Stimulated activated CD8-positive, alpha-beta memory T cell treated with anti-CD3 and anti-CD28 coated beads, Interleukin-7, amount 100 ng/mL, for 1 hour (primary cell): ENCODE results near the gene TANC1.

Experiments used
- DNase-seq, 2 donors: peaks; one replicate each; pipeline ENCODE4 v3.0.0-alpha.2; 2020; ENCODE audit warnings: low read depth in 2 of 2

The TANC1 gene

GRCh38 chr2:158968396-158969161, at the start of gene TANC1:
TSS of gene TANC1 (plus strand) at chr2:158968640. CDS start at chr2:159065911, 97,271 bp downstream.
- peak in 1 of 2 donors; percentile 6 for DNase-seq

GRCh38 chr2:158921599-158922408, 46.6 kb upstream of the TANC1 start:
- no peak for DNase-seq

DNA sequence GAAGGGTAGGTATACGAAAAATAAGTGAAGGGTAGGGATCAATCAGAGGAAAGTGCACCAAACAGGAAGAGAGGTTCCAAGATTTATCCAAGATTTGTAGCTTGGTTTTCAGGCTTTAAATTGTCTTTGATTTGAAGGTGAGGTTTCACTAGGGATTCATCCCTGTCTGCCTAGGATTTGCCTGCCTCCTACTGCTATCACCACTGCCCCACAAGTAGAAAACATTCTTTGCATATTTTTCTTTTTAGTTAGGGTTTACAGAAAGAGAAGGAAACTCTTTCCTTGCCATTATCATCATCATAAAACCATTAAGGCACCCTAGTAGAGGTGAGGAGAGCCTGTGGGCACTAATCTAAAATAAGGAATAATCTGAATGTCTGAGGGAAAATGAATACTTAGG, 45.8 kb upstream of the TANC1 start:
- no peak for DNase-seq

GRCh38 chr2:158923180-158923594, 45.3 kb upstream of the TANC1 start:
- DNase-seq, result no peak

DNA sequence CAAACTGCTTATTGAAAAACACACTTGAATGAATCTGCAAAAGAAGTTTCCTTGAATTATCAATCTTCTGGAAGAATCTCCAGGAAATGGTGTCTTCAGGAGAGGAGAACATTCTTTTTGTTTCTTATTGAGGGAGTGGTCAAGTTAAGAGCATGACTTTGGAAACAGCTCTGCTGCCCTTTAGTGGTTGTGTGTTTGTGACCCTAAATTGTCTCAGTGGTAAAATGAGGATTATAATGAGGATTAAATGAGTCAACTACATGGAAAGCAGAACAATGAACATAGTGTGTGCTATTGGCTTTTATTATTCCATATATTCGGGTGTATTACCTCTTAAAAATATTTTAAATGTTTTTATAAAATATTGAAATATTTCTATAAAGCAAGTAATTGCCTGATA, 44.8 kb upstream of the TANC1 start:
- DNase-seq, result no peak

GRCh38 chr2:158926478-158926948, 41.9 kb upstream of the TANC1 start:
- DNase-seq, result no peak

GRCh38 chr2:158928515-158928914, 39.9 kb upstream of the TANC1 start:
- no peak for DNase-seq

DNA sequence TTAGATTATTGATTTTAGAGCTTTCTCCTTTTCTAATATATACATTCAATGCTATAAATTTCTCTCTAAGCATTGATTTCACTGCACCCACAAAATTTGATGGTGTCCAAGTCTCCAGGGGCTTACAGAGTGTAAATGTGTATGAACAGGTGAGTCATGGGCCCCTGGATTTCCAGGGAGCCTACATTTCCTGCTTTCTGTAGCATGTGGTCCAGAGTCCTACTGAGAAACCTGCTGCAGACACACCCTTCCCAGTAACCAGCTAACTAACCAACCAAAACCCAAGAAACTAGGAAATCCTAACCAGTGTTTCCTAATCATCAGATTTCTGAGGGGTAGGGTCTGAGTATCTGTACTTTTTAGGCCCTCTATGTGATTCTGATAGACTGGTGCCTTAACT, 39.5 kb upstream of the TANC1 start:
- no peak for DNase-seq

DNA sequence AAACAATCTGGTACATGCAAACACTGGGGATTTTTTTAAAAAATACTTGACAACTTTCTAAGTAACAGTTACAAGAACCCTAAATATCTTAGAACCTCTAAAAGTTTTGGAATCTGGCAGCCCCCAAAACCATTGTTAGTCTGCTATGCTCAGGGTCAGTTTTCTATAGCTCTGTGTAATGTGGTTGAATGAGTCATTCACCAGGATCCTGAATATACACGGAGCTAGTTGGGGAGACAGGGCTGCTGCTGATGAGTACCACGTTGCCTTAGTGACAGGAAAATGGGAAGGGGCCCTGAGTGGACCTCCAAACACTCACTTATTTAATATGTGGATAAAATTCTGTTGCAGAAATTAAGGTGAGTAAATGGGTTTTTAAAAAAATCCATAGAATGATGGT, 36.9 kb upstream of the TANC1 start:
- DNase-seq, result no peak

GRCh38 chr2:158932131-158932645, 36.3 kb upstream of the TANC1 start:
- DNase-seq, result no peak

- no peak for DNase-seq
Observed at GRCh38 chr2:158934170-158934569, 34.3 kb upstream of the TANC1 start.

- no peak for DNase-seq
Observed at GRCh38 chr2:158935617-158936016, 32.8 kb upstream of the TANC1 start.

DNA sequence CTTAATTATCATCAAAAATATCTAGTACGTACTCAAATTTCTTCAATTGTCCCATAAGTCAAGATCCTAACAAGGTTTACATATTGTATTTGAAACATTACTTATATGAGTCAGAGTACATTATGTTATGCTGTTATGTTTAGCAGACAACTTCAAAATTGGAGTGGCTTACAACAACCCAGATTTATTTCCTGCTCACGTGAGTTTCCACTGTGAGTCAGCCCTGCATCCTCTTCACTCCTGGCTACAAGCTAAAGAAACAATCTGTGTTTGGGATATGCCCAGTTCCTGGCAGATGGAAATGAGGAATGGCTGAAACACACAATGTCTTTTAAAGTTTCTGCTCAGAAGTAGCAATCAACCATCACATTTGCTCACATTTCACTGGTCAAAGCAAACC, 31.5 kb upstream of the TANC1 start:
- DNase-seq, result no peak

- DNase-seq, result no peak
Observed at GRCh38 chr2:158940356-158940755, 28.1 kb upstream of the TANC1 start.

- DNase-seq, result no peak
Observed at GRCh38 chr2:158943973-158944372, 24.5 kb upstream of the TANC1 start.

GRCh38 chr2:158948964-158949699, 19.3 kb upstream of the TANC1 start:
- no peak for DNase-seq

DNA sequence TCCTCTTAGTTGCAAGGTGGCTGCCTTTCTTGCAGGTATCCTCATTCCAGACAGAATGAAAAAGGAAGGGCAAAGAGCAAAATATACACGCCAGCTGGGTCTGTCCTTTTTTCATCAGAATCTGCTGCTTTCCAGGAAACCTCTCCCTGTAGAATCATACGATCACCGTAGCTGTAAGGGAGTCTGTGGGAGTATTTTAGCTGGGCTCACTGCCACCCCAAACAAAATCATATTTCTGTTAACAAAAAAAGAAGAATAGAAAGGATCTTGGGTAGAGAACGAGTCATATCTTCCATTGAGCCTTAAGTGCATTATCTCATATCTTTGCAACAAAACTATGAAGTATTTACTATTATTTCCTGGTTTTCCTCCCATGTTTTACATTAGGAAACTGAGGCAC, 15.0 kb upstream of the TANC1 start:
- no peak for DNase-seq

DNA sequence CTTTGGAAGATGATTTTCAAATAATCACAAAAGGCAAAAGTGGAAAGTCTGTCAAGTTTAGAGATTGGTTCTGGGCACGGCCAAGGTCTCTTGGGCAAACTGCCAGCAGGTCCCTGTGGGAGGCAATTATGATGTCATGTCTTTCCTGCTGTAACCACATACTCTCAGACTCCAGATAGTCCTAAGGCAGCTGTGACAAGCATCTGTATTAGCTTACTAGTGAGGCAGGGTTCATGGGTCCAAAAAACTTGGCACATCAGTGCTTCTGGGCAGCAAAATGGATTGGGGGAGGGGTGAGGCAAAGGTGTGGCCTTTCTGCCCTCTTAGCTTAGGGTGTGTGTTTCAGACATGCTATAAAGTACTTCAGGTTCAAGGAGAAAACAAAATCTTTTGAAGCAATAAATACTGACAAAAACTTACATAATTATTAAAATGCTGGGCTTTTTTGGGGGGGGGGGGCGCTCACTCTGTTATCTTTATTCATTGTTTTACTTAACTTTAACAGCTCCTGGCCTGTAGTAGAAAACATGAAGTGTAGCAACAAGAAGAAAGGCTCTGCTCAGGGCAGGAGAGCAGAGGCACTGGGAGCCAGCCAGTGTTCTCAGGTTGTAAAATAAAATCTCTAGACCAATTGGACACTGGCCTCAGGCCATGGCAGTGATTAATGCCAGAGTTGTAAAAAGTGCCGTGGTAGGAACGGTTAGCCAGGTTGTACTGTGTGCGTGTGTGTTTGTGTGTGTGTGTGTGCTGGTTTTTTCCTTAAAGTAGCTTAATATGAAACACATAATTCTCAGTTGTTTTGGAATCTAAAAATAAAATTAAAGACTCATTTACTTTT, 14.3 kb upstream of the TANC1 start:
- DNase-seq, result no peak

DNA sequence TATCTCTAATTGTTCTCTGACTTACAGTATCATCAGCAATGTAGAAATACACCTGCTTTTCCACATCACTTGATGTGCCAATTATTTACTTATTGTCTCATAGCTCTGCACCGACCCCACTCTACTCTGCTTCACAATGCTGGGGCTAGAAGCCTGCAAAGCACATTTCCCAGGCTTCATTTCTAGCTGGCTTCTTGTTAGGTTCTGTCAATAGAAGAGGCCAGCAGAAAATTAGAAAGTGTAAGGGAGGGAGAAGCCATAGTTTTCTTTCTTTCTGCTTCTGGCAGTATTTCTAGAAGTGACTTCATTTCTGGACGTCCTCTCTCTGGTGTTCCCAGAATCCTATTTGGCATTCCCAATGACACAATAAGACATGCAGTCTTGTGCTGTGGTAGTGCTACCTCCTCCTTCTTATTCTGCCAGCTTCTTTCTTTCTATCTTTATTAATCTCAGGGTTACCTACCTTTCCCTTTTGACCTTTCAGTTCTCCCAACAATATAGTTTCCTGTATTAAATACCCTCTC, 12.5 kb upstream of the TANC1 start:
- DNase-seq, result no peak

DNA sequence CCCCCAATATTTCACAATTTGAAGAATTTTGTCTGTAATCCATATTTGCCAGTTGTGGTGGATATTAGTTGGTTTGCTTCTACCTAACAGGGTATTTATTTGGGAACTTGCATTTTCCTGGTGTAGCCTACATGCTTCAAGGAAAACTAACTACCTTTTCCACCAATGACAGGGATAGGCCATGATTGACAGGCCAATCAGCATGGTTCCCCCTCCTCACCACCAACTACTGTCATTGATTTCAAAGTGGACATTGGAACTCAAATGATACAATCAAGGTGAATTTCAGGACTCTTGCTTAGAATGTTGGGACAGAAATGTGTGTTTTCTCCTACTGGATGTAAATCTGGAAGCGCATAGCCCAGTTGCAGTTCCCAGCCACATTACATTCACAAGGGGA, 10.1 kb upstream of the TANC1 start:
- no peak for DNase-seq

DNA sequence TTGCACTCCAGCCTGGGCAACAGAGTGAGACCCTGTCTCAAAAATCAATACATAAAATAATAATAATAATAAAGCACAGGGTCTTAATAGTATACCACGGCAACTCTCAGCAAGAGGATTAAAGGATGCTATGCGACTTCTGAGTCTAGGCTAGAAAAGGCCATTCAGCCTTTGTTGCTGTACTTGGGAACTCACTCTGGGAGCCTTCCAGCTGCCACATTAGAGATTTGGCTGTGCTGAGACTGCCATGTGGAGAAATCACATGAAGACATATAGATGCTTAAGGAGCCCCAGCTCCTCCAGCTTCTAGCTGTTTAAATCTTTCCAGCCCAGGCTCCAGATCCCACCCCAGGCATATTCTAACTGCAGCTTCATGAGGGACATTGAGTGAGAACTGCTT, 8.2 kb upstream of the TANC1 start:
- DNase-seq, result no peak
